A673 (cell line): ENCODE data around the gene SLC25A41. TPM values are rescaled to one million over a fixed set of nuclear protein-coding genes. Genes with fewer than 3 reads are reported as not detected.

ENCODE experiments used
- BruUV-seq: library from RNA; stranded (reverse); fragments of 400-500 nt; replicated peaks from 2 replicates; lab custom pipeline; 2021; lab: Mats Ljungman, UMichigan
- CTCF ChIA-PET: fragments of 300-600 bp; sonication (Branson Sonifier 250); formaldehyde crosslinking; loops from one replicate; lab custom pipeline; 2022; ENCODE audit warnings: antibody characterized with exemption; lab: Charles Lee
- POLR2A ChIA-PET: fragments of 300-600 bp; sonication (Branson Sonifier 250); formaldehyde crosslinking; loops from one replicate; lab custom pipeline; 2022; ENCODE audit warnings: antibody characterized with exemption; ENCODE audit not compliant: low non-redundant PET; lab: Charles Lee
- DNase-seq: peaks from one replicate; pipeline ENCODE4 v3.0.0-alpha.2; 2015; ENCODE audit warnings: low spot score
- H3K27ac ChIP-seq: fragments of 200-600 bp; sonication (generic); 2 replicates; pipeline ENCODE4 v1.5.1; 2016; ENCODE audit warnings: mixed run types, low read depth, mild to moderate bottlenecking, mixed read lengths, antibody characterized with exemption, low read length; ENCODE audit not compliant: poor library complexity, severe bottlenecking
- H3K27me3 ChIP-seq: fragments of 200-600 bp; sonication (generic); replicated peaks from 2 replicates; pipeline ENCODE4 v1.6.1; 2017; ENCODE audit warnings: mixed run types, low read depth, mild to moderate bottlenecking, mixed read lengths, antibody characterized with exemption, low read length; ENCODE audit not compliant: insufficient read depth, poor library complexity
- H3K36me3 ChIP-seq: fragments of 200-600 bp; sonication (generic); 2 replicates; pipeline ENCODE4 v1.6.1; 2016; ENCODE audit warnings: mixed run types, mild to moderate bottlenecking, mixed read lengths, antibody characterized with exemption, low read length; ENCODE audit not compliant: insufficient read depth, poor library complexity, severe bottlenecking
- H3K4me1 ChIP-seq: fragments of 200-600 bp; sonication (generic); 2 replicates; pipeline ENCODE4 v1.6.1; 2017; ENCODE audit warnings: mixed run types, mild to moderate bottlenecking, mixed read lengths, antibody characterized with exemption, low read length; ENCODE audit not compliant: insufficient read depth, poor library complexity, severe bottlenecking
- H3K4me3 ChIP-seq: fragments of 200-600 bp; sonication (generic); 2 replicates; pipeline ENCODE4 v1.5.1; 2016; ENCODE audit warnings: low read depth, mixed run types, mild to moderate bottlenecking, mixed read lengths, low read length; ENCODE audit not compliant: poor library complexity, severe bottlenecking
- H3K9me3 ChIP-seq: fragments of 200-600 bp; sonication (generic); 2 replicates; pipeline ENCODE4 v1.6.1; 2016; ENCODE audit warnings: mixed run types, low read depth, mild to moderate bottlenecking, mixed read lengths, antibody characterized with exemption, low read length; ENCODE audit not compliant: poor library complexity, severe bottlenecking
- CTCF ChIP-seq: fragments of 300-800, 200-600 bp; sonication (generic); conservative IDR thresholded peaks from 2 replicates; pipeline ENCODE4 v1.5.1; 2017; ENCODE audit warnings: low read depth, mild to moderate bottlenecking, antibody characterized with exemption, low read length, moderate library complexity, mixed read lengths
- EZH2 ChIP-seq: fragments of 200-600 bp; sonication (generic); IDR thresholded peaks from 2 replicates; pipeline ENCODE4 v1.6.1; 2017; ENCODE audit warnings: borderline replicate concordance, low read depth, mild to moderate bottlenecking, mixed read lengths, antibody characterized with exemption, low read length; ENCODE audit not compliant: poor library complexity, severe bottlenecking
- intact Hi-C: fragments of 100-400 bp; cut with micrococcal nuclease; formaldehyde crosslinking; loops from one replicate; pipeline ENCODE4 v1.10.0; 2022; ENCODE audit not compliant: unreplicated experiment
- total RNA-seq: library from RNA; stranded (reverse); gene quantifications from 2 replicates; pipeline ENCODE4 v1.2.3, GENCODE V29; 2021

The SLC25A41 gene
- total RNA-seq, 1 experiment from 2014 or later = 0.39 TPM

- H3K36me3 ChIP-seq = no peaks in the 10 kb centered on the region
- H3K4me1 ChIP-seq = no peaks in the 10 kb centered on the region
- H3K27ac ChIP-seq = no peak overlapping the region
- H3K27me3 ChIP-seq = peaks cover 15% of the 10 kb centered on the region
- H3K9me3 ChIP-seq = no peaks in the 10 kb centered on the region
- intact Hi-C loops = no loop called here
- H3K4me3 ChIP-seq = no peak overlapping the region
- DNase-seq = no peak
- no peak for TF ChIP-seq CTCF
- TF ChIP-seq EZH2 = no peak
- CTCF ChIA-PET = interaction anchor here (0.5 kb wide), 1 partner anchor 109 kb away, joined by 3 read pairs; no protein-coding TSS in a partner anchor
- POLR2A ChIA-PET = no interaction called here
- BruUV-seq = no TSS peak
Observed at GRCh38 chr19:6466526-6467248, 33.1 kb upstream of the SLC25A41 start.

- Histone ChIP-seq H3K9me3 (no peaks in the 10 kb centered on the region), H3K27ac (no peak overlapping the region), H3K36me3 (no peaks in the 10 kb centered on the region), H3K4me1 (peaks cover 2% of the 10 kb centered on the region), H3K4me3 (no peak overlapping the region), H3K27me3 (peaks cover 15% of the 10 kb centered on the region)
- CTCF ChIA-PET = no interaction called here
- TF ChIP-seq CTCF = no peak
- TF ChIP-seq EZH2 = no peak
- DNase-seq = no peak
- POLR2A ChIA-PET = no interaction called here
- BruUV-seq = no TSS peak
- intact Hi-C loops = no loop called here
Observed at GRCh38 chr19:6465663-6466062, 32.1 kb upstream of the SLC25A41 start.

- POLR2A ChIA-PET = interaction anchor here (0.5 kb wide), 1 partner anchor 316 kb away, joined by 9 read pairs; no protein-coding TSS in a partner anchor
- TF ChIP-seq EZH2 (no peak), CTCF (no peak)
- H3K36me3 ChIP-seq = no peaks in the 10 kb centered on the region
- no peak overlapping the region for H3K27ac ChIP-seq
- intact Hi-C loops = no loop called here
- peaks cover 15% of the 10 kb centered on the region for H3K27me3 ChIP-seq
- CTCF ChIA-PET = no interaction called here
- no peak overlapping the region for H3K4me3 ChIP-seq
- no peaks in the 10 kb centered on the region for H3K9me3 ChIP-seq
- DNase-seq = no peak
- BruUV-seq = no TSS peak
- peaks cover 3% of the 10 kb centered on the region for H3K4me1 ChIP-seq
Observed at GRCh38 chr19:6465006-6465405, 31.4 kb upstream of the SLC25A41 start.
